ENCODE data around the gene SPATA3. TPM values are rescaled to one million over a fixed set of nuclear protein-coding genes. Genes with fewer than 3 reads are reported as not detected.
"Not testable (repeated sequence)": the region's sequence is repeated elsewhere in the genome, so short reads cannot be mapped to it uniquely, and the experiment has no call there.

The SPATA3 gene
- total RNA-seq, 1 donor: not detected

GRCh38 chr2:231018184-231018583 is 22.3 kb downstream of the SPATA3 start:
- no peak for DNase-seq (ENCODE audit: low read depth)
- no peak overlapping the region for H3K4me3 ChIP-seq (ENCODE audit: low read depth, low read length)
- TF ChIP-seq, protein P1, sequence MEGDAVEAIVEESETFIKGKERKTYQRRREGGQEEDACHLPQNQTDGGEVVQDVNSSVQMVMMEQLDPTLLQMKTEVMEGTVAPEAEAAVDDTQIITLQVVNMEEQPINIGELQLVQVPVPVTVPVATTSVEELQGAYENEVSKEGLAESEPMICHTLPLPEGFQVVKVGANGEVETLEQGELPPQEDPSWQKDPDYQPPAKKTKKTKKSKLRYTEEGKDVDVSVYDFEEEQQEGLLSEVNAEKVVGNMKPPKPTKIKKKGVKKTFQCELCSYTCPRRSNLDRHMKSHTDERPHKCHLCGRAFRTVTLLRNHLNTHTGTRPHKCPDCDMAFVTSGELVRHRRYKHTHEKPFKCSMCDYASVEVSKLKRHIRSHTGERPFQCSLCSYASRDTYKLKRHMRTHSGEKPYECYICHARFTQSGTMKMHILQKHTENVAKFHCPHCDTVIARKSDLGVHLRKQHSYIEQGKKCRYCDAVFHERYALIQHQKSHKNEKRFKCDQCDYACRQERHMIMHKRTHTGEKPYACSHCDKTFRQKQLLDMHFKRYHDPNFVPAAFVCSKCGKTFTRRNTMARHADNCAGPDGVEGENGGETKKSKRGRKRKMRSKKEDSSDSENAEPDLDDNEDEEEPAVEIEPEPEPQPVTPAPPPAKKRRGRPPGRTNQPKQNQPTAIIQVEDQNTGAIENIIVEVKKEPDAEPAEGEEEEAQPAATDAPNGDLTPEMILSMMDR (IDR thresholded peaks at IDR 0.05; ENCODE audit: insufficient read depth, low read depth, low read length): no peak

DNA sequence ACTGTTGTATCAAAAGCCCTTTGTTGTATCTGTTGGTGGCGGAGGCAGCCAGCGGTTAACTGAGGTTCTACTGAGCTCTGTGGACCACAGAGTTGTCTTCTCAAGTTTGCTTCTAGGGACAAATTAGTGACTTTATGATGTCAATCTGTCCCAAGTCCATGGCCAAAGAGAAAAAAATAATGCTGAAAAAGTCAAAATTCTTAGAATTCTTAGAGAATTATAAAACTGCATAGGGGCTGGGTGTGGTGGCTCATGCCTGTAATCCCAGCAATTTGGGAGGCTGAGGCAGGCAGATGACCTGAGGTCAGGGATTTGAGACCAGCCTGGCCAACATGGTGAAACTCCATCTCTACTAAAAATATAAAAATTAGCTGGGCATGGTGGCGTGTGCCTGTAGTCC is 29.1 kb downstream of the SPATA3 start:
- DNase-seq (ENCODE audit: low read depth); H3K4me3 ChIP-seq (ENCODE audit: low read depth, low read length): not testable (repeated sequence)

GRCh38 chr2:231028889-231029288 is 33.0 kb downstream of the SPATA3 start:
- no peak overlapping the region for H3K4me3 ChIP-seq (ENCODE audit: low read depth, low read length)
- no peak for DNase-seq (ENCODE audit: low read depth)
- TF ChIP-seq, protein P1 (IDR thresholded peaks at IDR 0.05; ENCODE audit: insufficient read depth, low read depth, low read length): no peak

GRCh38 chr2:231029563-231029962 is 33.6 kb downstream of the SPATA3 start:
- TF ChIP-seq, protein P1 (IDR thresholded peaks at IDR 0.05; ENCODE audit: insufficient read depth, low read depth, low read length): no peak
- DNase-seq (ENCODE audit: low read depth): no peak
- no peak overlapping the region for H3K4me3 ChIP-seq (ENCODE audit: low read depth, low read length)

DNA sequence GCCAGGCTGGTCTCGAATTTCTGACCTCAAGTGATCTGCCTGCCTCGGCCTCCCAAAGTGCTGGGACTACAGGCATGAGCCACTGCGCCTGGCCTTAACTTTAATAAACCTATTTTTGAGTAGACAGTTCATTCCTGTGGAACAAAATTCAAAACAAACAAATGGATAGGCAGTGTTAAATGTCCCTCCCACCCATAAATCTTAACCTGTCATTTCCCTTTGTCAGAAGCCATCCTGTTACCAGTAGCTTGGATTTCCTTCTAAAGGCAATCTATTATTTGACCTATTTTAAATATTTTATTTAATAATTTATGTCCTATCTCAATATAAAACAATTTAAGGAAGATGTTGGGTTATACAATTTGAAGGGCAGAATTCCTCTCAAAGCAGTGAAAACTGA is 34.8 kb downstream of the SPATA3 start:
- no peak for DNase-seq (ENCODE audit: low read depth)
- H3K4me3 ChIP-seq (ENCODE audit: low read depth, low read length): no peak overlapping the region
- TF ChIP-seq, protein P1 (IDR thresholded peaks at IDR 0.05; ENCODE audit: insufficient read depth, low read depth, low read length): no peak

DNA sequence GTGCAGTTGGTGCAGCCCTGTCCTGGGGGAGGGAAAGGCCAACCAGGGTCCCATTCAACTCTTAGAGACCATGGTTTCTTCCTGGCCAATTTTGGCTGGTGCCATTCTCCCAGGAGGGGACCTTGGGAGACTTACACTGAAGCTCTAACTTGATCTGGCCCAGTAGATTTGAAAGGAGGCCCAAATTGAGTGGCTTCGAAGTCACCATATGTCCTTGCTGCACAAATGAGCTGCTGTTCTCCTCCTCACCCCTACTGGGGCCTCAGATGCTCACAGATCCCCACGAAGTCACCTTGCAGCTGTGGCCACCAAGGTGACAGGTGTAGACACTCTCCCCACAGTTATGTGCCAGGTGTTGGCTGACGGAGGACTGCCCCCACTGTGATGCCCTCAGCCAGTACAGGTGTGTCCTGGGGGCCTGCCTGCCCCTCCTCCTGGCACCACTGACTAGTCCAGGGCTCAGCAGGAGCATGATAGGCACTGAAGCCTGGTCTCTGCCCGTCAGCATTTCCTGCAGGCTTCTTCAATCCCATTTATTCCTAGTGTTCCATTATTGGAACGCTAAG is 36.7 kb downstream of the SPATA3 start:
- TF ChIP-seq, protein P1 (IDR thresholded peaks at IDR 0.05; ENCODE audit: insufficient read depth, low read depth, low read length): no peak

GRCh38 chr2:231033147-231034132 is 37.5 kb downstream of the SPATA3 start:
- TF ChIP-seq, protein P1 (IDR thresholded peaks at IDR 0.05; ENCODE audit: insufficient read depth, low read depth, low read length): no peak
- no peak for DNase-seq (ENCODE audit: low read depth)
- H3K4me3 ChIP-seq (ENCODE audit: low read depth, low read length): no peak overlapping the region

More for the DNA sequence above, 36.7 kb downstream of the SPATA3 start:
- no peak for DNase-seq (ENCODE audit: low read depth)
- no peak overlapping the region for H3K4me3 ChIP-seq (ENCODE audit: low read depth, low read length)
